Liver (tissue), 9 donors: ENCODE data around the gene BRICD5. TPM values are rescaled to one million over a fixed set of nuclear protein-coding genes. Genes with fewer than 3 reads are reported as not detected.

Experiments used
- DNase-seq: peaks from one replicate; pipeline ENCODE4 v3.0.0-alpha.2; 2017; ENCODE audit warnings: low spot score
- H3K27ac ChIP-seq, 2 donors: one replicate each; pipeline ENCODE4 v1.7.0; 2013; ENCODE audit warnings: inconsistent platforms in 2 of 2, low read length in 2 of 2, control low read depth in 1 of 2, low read depth in 1 of 2, mild to moderate bottlenecking in 1 of 2
- H3K27me3 ChIP-seq, 4 donors: one replicate each; pipeline versions ENCODE4 v1.6.1 to v1.7.0; 2013; ENCODE audit warnings: low read length in 3 of 4, inconsistent platforms in 1 of 4, mild to moderate bottlenecking in 1 of 4, moderate library complexity in 1 of 4; ENCODE audit not compliant: control insufficient read depth in 4 of 4, insufficient read depth in 4 of 4
- H3K36me3 ChIP-seq, 4 donors: one replicate each; pipeline versions ENCODE4 v1.6.1 to v1.7.0; 2013; ENCODE audit warnings: low read length in 3 of 4, mild to moderate bottlenecking in 3 of 4, low read depth in 1 of 4, moderate library complexity in 1 of 4; ENCODE audit not compliant: control insufficient read depth in 4 of 4, insufficient read depth in 3 of 4
- H3K4me1 ChIP-seq, 4 donors: one replicate each; pipeline versions ENCODE4 v1.6.1 to v1.7.0; 2013; ENCODE audit warnings: low read length in 3 of 4, mild to moderate bottlenecking in 3 of 4, moderate library complexity in 1 of 4; ENCODE audit not compliant: control insufficient read depth in 4 of 4, insufficient read depth in 4 of 4
- H3K4me3 ChIP-seq, 3 donors: one replicate each; pipeline versions ENCODE4 v1.6.1 to v1.7.0; 2013; ENCODE audit warnings: low read length in 3 of 3, control low read depth in 1 of 3, low read depth in 1 of 3, mild to moderate bottlenecking in 1 of 3
- H3K9ac ChIP-seq, 2 donors: one replicate each; pipeline ENCODE4 v1.7.0; 2013; ENCODE audit warnings: low read length in 2 of 2, mild to moderate bottlenecking in 2 of 2, moderate library complexity in 2 of 2, control low read depth in 1 of 2, low read depth in 1 of 2
- H3K9me3 ChIP-seq, 4 donors: one replicate each; pipeline versions ENCODE4 v1.6.1 to v1.7.0; 2013; ENCODE audit warnings: low read length in 3 of 4; ENCODE audit not compliant: control insufficient read depth in 4 of 4
- ATF3 ChIP-seq: IDR thresholded peaks from 2 replicates; pipeline ENCODE4 v1.6.1; 2016; ENCODE audit warnings: antibody characterized with exemption
- CTCF ChIP-seq: fragments of 150-350 bp; IDR thresholded peaks from 2 replicates; pipeline ENCODE4 v1.5.1; 2017; ENCODE audit warnings: improper control_type of control experiment, low read depth, low read length; ENCODE audit not compliant: missing input control
- EGR1 ChIP-seq, 2 donors: IDR thresholded peaks; 2 replicates each; pipeline ENCODE4 v1.6.1; 2016 to 2018; ENCODE audit warnings: antibody characterized with exemption in 2 of 2, low read depth in 2 of 2
- FOXA1 ChIP-seq: IDR thresholded peaks from 2 replicates; pipeline ENCODE4 v1.6.1; 2016; ENCODE audit warnings: antibody characterized with exemption
- FOXA2 ChIP-seq: IDR thresholded peaks from 2 replicates; pipeline ENCODE4 v1.6.1; 2016; ENCODE audit warnings: antibody characterized with exemption
- GABPA ChIP-seq, 2 donors: IDR thresholded peaks in 1 of 2; conservative IDR thresholded peaks in 1 of 2; 2 replicates each; pipeline ENCODE4 v1.6.1; 2016; ENCODE audit warnings: antibody characterized with exemption in 2 of 2, mild to moderate bottlenecking in 1 of 2, moderate library complexity in 1 of 2
- HNF4A ChIP-seq, 2 donors: conservative IDR thresholded peaks; 2 replicates each; pipeline ENCODE4 v1.6.1; 2016; ENCODE audit warnings: antibody characterized with exemption in 2 of 2, mild to moderate bottlenecking in 2 of 2
- HNF4G ChIP-seq: IDR thresholded peaks from 2 replicates; pipeline ENCODE4 v1.6.1; 2016; ENCODE audit warnings: antibody characterized with exemption
- MAX ChIP-seq: IDR thresholded peaks from 2 replicates; pipeline ENCODE4 v1.6.1; 2016; ENCODE audit warnings: antibody characterized with exemption
- NR2F2 ChIP-seq: IDR thresholded peaks from 2 replicates; pipeline ENCODE4 v1.6.1; 2016; ENCODE audit warnings: antibody characterized with exemption
- RAD21 ChIP-seq, 2 donors: IDR thresholded peaks; 2 replicates each; pipeline ENCODE4 v1.6.1; 2016; ENCODE audit warnings: antibody characterized with exemption in 2 of 2, mild to moderate bottlenecking in 2 of 2
- RXRA ChIP-seq, 2 donors: IDR thresholded peaks; 2 replicates each; pipeline ENCODE4 v1.6.1; 2017 to 2018; ENCODE audit warnings: antibody characterized with exemption in 2 of 2, mild to moderate bottlenecking in 1 of 2
- SP1 ChIP-seq: IDR thresholded peaks from 2 replicates; pipeline ENCODE4 v1.6.1; 2018; ENCODE audit warnings: antibody characterized with exemption, mild to moderate bottlenecking
- TAF1 ChIP-seq: conservative IDR thresholded peaks from 2 replicates; pipeline ENCODE4 v1.6.1; 2016; ENCODE audit warnings: antibody characterized with exemption, mild to moderate bottlenecking
- YY1 ChIP-seq: IDR thresholded peaks from 2 replicates; pipeline ENCODE4 v1.6.1; 2016; ENCODE audit warnings: antibody characterized with exemption, mild to moderate bottlenecking
- ZBTB33 ChIP-seq: IDR thresholded peaks from 2 replicates; pipeline ENCODE4 v1.6.1; 2016; ENCODE audit warnings: antibody characterized with exemption
- WGBS: extraction: QIAGEN DNeasy Blood & Tissue Kit; methylation state at CpG from one replicate; pipeline ENCODE4 v1.1.7; 2013; 5-methylcytosine and 5-hydroxymethylcytosine counted together
- polyA plus RNA-seq, 2 donors: library from polyadenylated mRNA; stranded (reverse) in 1 of 2; unstranded in 1 of 2; fragments of 200-250 nt in 1 of 2; fragments of >200 nt in 1 of 2; fragmentation: Nextera tagmentation in 1 of 2; extraction: Ambion mirVana in 1 of 2; gene quantifications; one replicate each; pipeline versions ENCODE4 v1.2.1 to v1.2.3, GENCODE V29; 2013 to 2015
- total RNA-seq, 2 donors: library from RNA; depleted of rRNA; stranded (reverse); fragments of >200 nt; gene quantifications; one replicate each; pipeline ENCODE4 v1.2.3, GENCODE V29; 2014
- TF ChIP-seq, protein P1 (sequence below): IDR thresholded peaks from 2 replicates; pipeline ENCODE4 v1.6.1; 2016; ENCODE audit warnings: antibody characterized with exemption, mild to moderate bottlenecking
- donor health status: healthy.
- donor health status: healthy.
- donor health status: healthy.
- donor health status: healthy.
- donor health status: healthy.

Gene BRICD5
- total and polyA plus RNA-seq, 4 donors: 0.26 to 1.9 (median 1.4) TPM

DNA sequence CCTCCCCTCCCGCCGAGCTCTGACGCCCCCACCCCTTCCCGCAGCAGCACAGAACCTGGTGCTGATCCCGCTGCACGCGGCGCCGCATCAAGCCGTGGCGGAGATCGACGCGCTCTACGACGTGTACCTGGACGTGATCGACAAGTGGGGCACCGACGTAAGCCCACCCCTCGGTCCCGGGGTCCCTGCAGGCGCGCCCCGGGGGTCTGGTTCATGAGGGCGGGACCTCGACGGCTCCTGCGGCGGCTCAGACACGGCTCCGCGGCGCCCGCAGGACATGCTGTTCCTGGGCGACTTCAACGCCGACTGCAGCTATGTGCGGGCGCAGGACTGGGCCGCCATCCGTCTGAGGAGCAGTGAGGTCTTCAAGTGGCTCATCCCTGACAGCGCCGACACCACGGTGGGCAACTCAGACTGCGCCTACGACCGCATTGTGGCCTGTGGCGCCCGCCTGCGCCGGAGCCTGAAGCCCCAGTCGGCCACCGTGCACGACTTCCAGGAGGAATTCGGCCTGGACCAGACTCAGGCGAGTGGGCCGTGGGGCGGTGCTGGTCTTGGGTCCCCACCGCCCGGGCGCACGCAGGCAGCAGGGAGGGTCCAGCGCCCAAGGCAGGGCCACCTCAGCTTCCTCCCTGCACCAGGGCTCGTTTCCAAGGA is 27.0 kb upstream of the BRICD5 start:
- DNase-seq: no peak
- no peaks in the 10 kb centered on the region for H3K9me3 ChIP-seq
- H3K27me3 ChIP-seq: no peaks in the 10 kb centered on the region
- no peak overlapping the region for H3K9ac ChIP-seq
- H3K4me3 ChIP-seq: no peak overlapping the region
- no peak overlapping the region for H3K27ac ChIP-seq
- 16% methylated on average over 65 of the region's 65 CpGs for WGBS
- TF ChIP-seq HNF4G (no peak), TAF1 (no peak), FOXA1 (no peak), RAD21 (IDR thresholded peaks at IDR 0.05) (no peak), RXRA (IDR thresholded peaks at IDR 0.05) (no peak), HNF4A (conservative IDR thresholded peaks at IDR 0.05) (no peak), EGR1 (IDR thresholded peaks at IDR 0.05; ENCODE audit: low read depth in 2 of 2) (no peak), ATF3 (no peak), SP1 (no peak)
- peaks cover 0 to 14% (median 11%) of the 10 kb centered on the region in 4 donors for H3K4me1 ChIP-seq
- H3K36me3 ChIP-seq: peaks cover 5 to 38% (median 15%) of the 10 kb centered on the region in 4 donors

DNA sequence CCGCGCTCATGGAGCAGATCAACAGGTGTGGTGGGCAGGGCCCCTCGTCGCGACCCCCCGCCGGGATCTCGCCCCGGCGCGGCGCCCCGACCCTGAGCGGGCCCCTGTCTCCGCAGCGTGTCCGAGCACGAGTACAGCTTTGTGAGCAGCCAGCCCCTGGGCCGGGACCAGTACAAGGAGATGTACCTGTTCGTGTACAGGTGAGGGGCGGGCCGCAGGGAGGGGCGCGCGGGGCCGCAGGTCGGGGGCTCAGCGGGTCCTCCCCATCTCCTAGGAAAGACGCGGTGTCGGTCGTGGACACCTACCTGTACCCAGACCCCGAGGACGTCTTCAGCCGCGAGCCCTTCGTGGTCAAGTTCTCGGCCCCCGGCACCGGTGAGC is 26.4 kb upstream of the BRICD5 start:
- no peaks in the 10 kb centered on the region for H3K27me3 ChIP-seq
- TF ChIP-seq ZBTB33 (no peak), SP1 (no peak), EGR1 (IDR thresholded peaks at IDR 0.05; ENCODE audit: low read depth in 2 of 2) (no peak), GABPA (IDR thresholded peaks at IDR 0.05 in 1 of 2, conservative IDR thresholded peaks at IDR 0.05 in 1 of 2) (no peak), CTCF (no peak), MAX (no peak), HNF4G (no peak), RXRA (IDR thresholded peaks at IDR 0.05) (no peak), TAF1 (no peak), ATF3 (no peak), FOXA1 (no peak), HNF4A (conservative IDR thresholded peaks at IDR 0.05) (no peak), FOXA2 (no peak), NR2F2 (no peak), YY1 (no peak), RAD21 (IDR thresholded peaks at IDR 0.05) (no peak)
- TF ChIP-seq, protein P1, sequence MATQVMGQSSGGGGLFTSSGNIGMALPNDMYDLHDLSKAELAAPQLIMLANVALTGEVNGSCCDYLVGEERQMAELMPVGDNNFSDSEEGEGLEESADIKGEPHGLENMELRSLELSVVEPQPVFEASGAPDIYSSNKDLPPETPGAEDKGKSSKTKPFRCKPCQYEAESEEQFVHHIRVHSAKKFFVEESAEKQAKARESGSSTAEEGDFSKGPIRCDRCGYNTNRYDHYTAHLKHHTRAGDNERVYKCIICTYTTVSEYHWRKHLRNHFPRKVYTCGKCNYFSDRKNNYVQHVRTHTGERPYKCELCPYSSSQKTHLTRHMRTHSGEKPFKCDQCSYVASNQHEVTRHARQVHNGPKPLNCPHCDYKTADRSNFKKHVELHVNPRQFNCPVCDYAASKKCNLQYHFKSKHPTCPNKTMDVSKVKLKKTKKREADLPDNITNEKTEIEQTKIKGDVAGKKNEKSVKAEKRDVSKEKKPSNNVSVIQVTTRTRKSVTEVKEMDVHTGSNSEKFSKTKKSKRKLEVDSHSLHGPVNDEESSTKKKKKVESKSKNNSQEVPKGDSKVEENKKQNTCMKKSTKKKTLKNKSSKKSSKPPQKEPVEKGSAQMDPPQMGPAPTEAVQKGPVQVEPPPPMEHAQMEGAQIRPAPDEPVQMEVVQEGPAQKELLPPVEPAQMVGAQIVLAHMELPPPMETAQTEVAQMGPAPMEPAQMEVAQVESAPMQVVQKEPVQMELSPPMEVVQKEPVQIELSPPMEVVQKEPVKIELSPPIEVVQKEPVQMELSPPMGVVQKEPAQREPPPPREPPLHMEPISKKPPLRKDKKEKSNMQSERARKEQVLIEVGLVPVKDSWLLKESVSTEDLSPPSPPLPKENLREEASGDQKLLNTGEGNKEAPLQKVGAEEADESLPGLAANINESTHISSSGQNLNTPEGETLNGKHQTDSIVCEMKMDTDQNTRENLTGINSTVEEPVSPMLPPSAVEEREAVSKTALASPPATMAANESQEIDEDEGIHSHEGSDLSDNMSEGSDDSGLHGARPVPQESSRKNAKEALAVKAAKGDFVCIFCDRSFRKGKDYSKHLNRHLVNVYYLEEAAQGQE: no peak
- H3K4me3 ChIP-seq: no peak overlapping the region
- 8% methylated on average over 40 of the region's 40 CpGs for WGBS
- peaks cover 0 to 36% (median 16%) of the 10 kb centered on the region in 4 donors for H3K36me3 ChIP-seq
- no peaks in the 10 kb centered on the region for H3K9me3 ChIP-seq
- H3K9ac ChIP-seq: no peak overlapping the region
- no peak for DNase-seq
- peaks cover 0 to 14% (median 11%) of the 10 kb centered on the region in 4 donors for H3K4me1 ChIP-seq
- H3K27ac ChIP-seq: no peak overlapping the region
